Measurements from ENCODE around the gene CCHCR1. TPM values are rescaled to one million over a fixed set of nuclear protein-coding genes. Genes with fewer than 3 reads are reported as not detected.

The CCHCR1 gene
- total and polyA plus RNA-seq, 2 of the 13 experiments (the other 11 are each of a cell fraction or from before 2014, with no cell fraction given), result 14.6 to 28.2 TPM

- no peak overlapping the region for H3K9ac ChIP-seq (ENCODE audit: insufficient read depth, low read depth, low read length)
- WGBS (ENCODE audit: low lambda C conversion rate), result 43% methylated on average over 3 of the region's 3 CpGs
- no peaks in the 10 kb centered on the region for H3K36me3 ChIP-seq (replicated peaks in 1 of 2; ENCODE audit: control insufficient read depth in 1 of 2, insufficient read depth in 2 of 2, low read length in 2 of 2)
- DNase-seq (ENCODE audit: low spot score), result no peak
- H4K20me1 ChIP-seq (ENCODE audit: insufficient read depth, low read length), result no peaks in the 10 kb centered on the region
- no peaks in the 10 kb centered on the region for H3K79me2 ChIP-seq (ENCODE audit: insufficient read depth, low read length)
- intact Hi-C loops (cut with micrococcal nuclease; ENCODE audit: unreplicated experiment), result no loop called here
- peaks cover 0 to 15% of the 10 kb centered on the region in 2 experiments; a peak in 3 of 5 replicates for H3K27me3 ChIP-seq (ENCODE audit: control insufficient read depth in 1 of 2, insufficient read depth in 2 of 2, low read length in 2 of 2)
- no peak for TF ChIP-seq FOXM1 (CRISPR knock-in tag; IDR thresholded peaks at IDR 0.05)
- no peak for TF ChIP-seq ZNF878 (CRISPR knock-in tag; IDR thresholded peaks at IDR 0.05)
- TF ChIP-seq, protein P1, sequence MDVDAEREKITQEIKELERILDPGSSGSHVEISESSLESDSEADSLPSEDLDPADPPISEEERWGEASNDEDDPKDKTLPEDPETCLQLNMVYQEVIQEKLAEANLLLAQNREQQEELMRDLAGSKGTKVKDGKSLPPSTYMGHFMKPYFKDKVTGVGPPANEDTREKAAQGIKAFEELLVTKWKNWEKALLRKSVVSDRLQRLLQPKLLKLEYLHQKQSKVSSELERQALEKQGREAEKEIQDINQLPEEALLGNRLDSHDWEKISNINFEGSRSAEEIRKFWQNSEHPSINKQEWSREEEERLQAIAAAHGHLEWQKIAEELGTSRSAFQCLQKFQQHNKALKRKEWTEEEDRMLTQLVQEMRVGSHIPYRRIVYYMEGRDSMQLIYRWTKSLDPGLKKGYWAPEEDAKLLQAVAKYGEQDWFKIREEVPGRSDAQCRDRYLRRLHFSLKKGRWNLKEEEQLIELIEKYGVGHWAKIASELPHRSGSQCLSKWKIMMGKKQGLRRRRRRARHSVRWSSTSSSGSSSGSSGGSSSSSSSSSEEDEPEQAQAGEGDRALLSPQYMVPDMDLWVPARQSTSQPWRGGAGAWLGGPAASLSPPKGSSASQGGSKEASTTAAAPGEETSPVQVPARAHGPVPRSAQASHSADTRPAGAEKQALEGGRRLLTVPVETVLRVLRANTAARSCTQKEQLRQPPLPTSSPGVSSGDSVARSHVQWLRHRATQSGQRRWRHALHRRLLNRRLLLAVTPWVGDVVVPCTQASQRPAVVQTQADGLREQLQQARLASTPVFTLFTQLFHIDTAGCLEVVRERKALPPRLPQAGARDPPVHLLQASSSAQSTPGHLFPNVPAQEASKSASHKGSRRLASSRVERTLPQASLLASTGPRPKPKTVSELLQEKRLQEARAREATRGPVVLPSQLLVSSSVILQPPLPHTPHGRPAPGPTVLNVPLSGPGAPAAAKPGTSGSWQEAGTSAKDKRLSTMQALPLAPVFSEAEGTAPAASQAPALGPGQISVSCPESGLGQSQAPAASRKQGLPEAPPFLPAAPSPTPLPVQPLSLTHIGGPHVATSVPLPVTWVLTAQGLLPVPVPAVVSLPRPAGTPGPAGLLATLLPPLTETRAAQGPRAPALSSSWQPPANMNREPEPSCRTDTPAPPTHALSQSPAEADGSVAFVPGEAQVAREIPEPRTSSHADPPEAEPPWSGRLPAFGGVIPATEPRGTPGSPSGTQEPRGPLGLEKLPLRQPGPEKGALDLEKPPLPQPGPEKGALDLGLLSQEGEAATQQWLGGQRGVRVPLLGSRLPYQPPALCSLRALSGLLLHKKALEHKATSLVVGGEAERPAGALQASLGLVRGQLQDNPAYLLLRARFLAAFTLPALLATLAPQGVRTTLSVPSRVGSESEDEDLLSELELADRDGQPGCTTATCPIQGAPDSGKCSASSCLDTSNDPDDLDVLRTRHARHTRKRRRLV (CRISPR knock-in tag; IDR thresholded peaks at IDR 0.05), result no peak
- no peak for TF ChIP-seq HDAC6 (IDR thresholded peaks at IDR 0.05; ENCODE audit: low read depth, low read length)
- TF ChIP-seq KLF12 (CRISPR knock-in tag; IDR thresholded peaks at IDR 0.05; ENCODE audit: borderline replicate concordance), result no peak
- TF ChIP-seq ONECUT2 (CRISPR knock-in tag; IDR thresholded peaks at IDR 0.05), result no peak
- no peak for TF ChIP-seq ESRRA (CRISPR knock-in tag; IDR thresholded peaks at IDR 0.05; ENCODE audit: low read depth)
- no peak for TF ChIP-seq PHF21A (CRISPR knock-in tag; IDR thresholded peaks at IDR 0.05)
- no peak for TF ChIP-seq ZNF543 (CRISPR knock-in tag; IDR thresholded peaks at IDR 0.05)
- no peak for TF ChIP-seq ZNF597 (CRISPR knock-in tag; IDR thresholded peaks at IDR 0.05)
- TF ChIP-seq MZF1 (CRISPR knock-in tag; IDR thresholded peaks at IDR 0.05; ENCODE audit: borderline replicate concordance), result no peak
- no peak for TF ChIP-seq ZNF562 (CRISPR knock-in tag; IDR thresholded peaks at IDR 0.05; ENCODE audit: borderline replicate concordance)
- no peak for TF ChIP-seq KAT7 (CRISPR knock-in tag; IDR thresholded peaks at IDR 0.05; ENCODE audit: borderline replicate concordance)
- TF ChIP-seq HCFC1 (IDR thresholded peaks at IDR 0.05; ENCODE audit: low read depth, low read length), result no peak
- no peak for ATAC-seq
- no peaks in the 10 kb centered on the region for H3K9me3 ChIP-seq (ENCODE audit: low read length)
- ChIA-PET POLR2A (no interaction called here), CTCF (ENCODE audit: low intra/inter-chr PET ratio, low total read pairs) (no interaction called here)
- no peak overlapping the region for H3K4me2 ChIP-seq (ENCODE audit: low read depth, low read length)
- no peak overlapping the region for H3K4me3 ChIP-seq (replicated peaks in 1 of 3; ENCODE audit: insufficient read depth in 1 of 3, low read depth in 2 of 3, low read length in 3 of 3)
- no TSS peak for BruUV-seq (replicated peaks)
- H3K4me1 ChIP-seq (ENCODE audit: insufficient read depth, low read length), result no peaks in the 10 kb centered on the region
- FAIRE-seq, result no peak
- no peak overlapping the region for H2AFZ ChIP-seq (ENCODE audit: low read length)
- H3K27ac ChIP-seq (ENCODE audit: extremely low read length, insufficient read depth, low read length), result no peak overlapping the region
- in situ Hi-C loops (cut with HindIII; ENCODE audit: extremely low pct_ligation_motif_present, low pct_unique_long_range_greater_than_20kb), result no loop called here
Measured at GRCh38 chr6:31131595-31131994, 26.0 kb downstream of the CCHCR1 start.

Measured in HepG2 (cell line).